Osteocyte (in vitro differentiated cells): ENCODE results near the gene IGFL1. TPM values are rescaled to one million over a fixed set of nuclear protein-coding genes. Genes with fewer than 3 reads are reported as not detected.

Experiments used
- DNase-seq: peaks from one replicate; pipeline ENCODE4 v3.0.0; 2021; ENCODE audit warnings: mixed read lengths; ENCODE audit not compliant: unreplicated experiment; ENCODE audit errors: extremely low spot score
- H3K27ac Mint-ChIP-seq: one replicate; pipeline ENCODE4 v1.8.0; 2021; ENCODE audit warnings: mild to moderate bottlenecking, mixed read lengths; ENCODE audit not compliant: unreplicated experiment
- H3K27me3 Mint-ChIP-seq: one replicate; pipeline ENCODE4 v1.8.0; 2021; ENCODE audit warnings: mixed read lengths; ENCODE audit not compliant: unreplicated experiment
- H3K36me3 Mint-ChIP-seq: one replicate; pipeline ENCODE4 v1.8.0; 2021; ENCODE audit warnings: mixed read lengths; ENCODE audit not compliant: unreplicated experiment
- H3K4me1 Mint-ChIP-seq: one replicate; pipeline ENCODE4 v1.8.0; 2021; ENCODE audit warnings: mixed read lengths; ENCODE audit not compliant: unreplicated experiment
- H3K4me3 Mint-ChIP-seq: one replicate; pipeline ENCODE4 v1.8.0; 2021; ENCODE audit warnings: mild to moderate bottlenecking, moderate library complexity, mixed read lengths; ENCODE audit not compliant: unreplicated experiment
- H3K9me3 Mint-ChIP-seq: one replicate; pipeline ENCODE4 v1.8.0; 2021; ENCODE audit warnings: mixed read lengths; ENCODE audit not compliant: unreplicated experiment
- CTCF ChIP-seq: fragments of 200-600 bp; sonication (generic); IDR thresholded peaks from 2 replicates; pipeline ENCODE4 v1.5.0; 2021; ENCODE audit warnings: antibody characterized with exemption, mild to moderate bottlenecking, moderate library complexity
- total RNA-seq: library from RNA; stranded (reverse); gene quantifications from 2 replicates; pipeline ENCODE4 v1.2.1, GENCODE V29; 2021

Gene IGFL1
- total RNA-seq, 1 donor from 2014 or later: not detected

GRCh38 chr19:46197314-46198070, 32.0 kb upstream of the IGFL1 start:
- peaks cover 57% of the 10 kb centered on the region for H3K27me3 Mint-ChIP-seq
- peaks cover 14% of the 10 kb centered on the region for H3K4me1 Mint-ChIP-seq
- H3K4me3 Mint-ChIP-seq: no peak overlapping the region
- no peak for DNase-seq
- H3K27ac Mint-ChIP-seq: no peak overlapping the region
- peaks cover 2% of the 10 kb centered on the region for H3K36me3 Mint-ChIP-seq
- H3K9me3 Mint-ChIP-seq: no peaks in the 10 kb centered on the region
- TF ChIP-seq CTCF: no peak

- Mint-ChIP-seq H3K27me3 (peaks cover 66% of the 10 kb centered on the region), H3K9me3 (no peaks in the 10 kb centered on the region), H3K27ac (no peak overlapping the region), H3K36me3 (peaks cover 2% of the 10 kb centered on the region), H3K4me3 (no peak overlapping the region), H3K4me1 (peaks cover 3% of the 10 kb centered on the region)
- no peak for TF ChIP-seq CTCF
- DNase-seq: no peak
Observed at GRCh38 chr19:46198756-46199155, 30.8 kb upstream of the IGFL1 start.

- TF ChIP-seq CTCF: no peak
- no peak for DNase-seq
- Mint-ChIP-seq H3K27ac (no peak overlapping the region), H3K4me1 (peaks cover 12% of the 10 kb centered on the region), H3K27me3 (peaks cover 60% of the 10 kb centered on the region), H3K4me3 (no peak overlapping the region), H3K9me3 (no peaks in the 10 kb centered on the region), H3K36me3 (peaks cover 2% of the 10 kb centered on the region)
Observed at GRCh38 chr19:46201454-46202310, 27.9 kb upstream of the IGFL1 start.

GRCh38 chr19:46202426-46202825, 27.1 kb upstream of the IGFL1 start:
- peaks cover 2% of the 10 kb centered on the region for H3K36me3 Mint-ChIP-seq
- H3K9me3 Mint-ChIP-seq: no peaks in the 10 kb centered on the region
- no peak overlapping the region for H3K4me3 Mint-ChIP-seq
- peaks cover 15% of the 10 kb centered on the region for H3K4me1 Mint-ChIP-seq
- no peak overlapping the region for H3K27ac Mint-ChIP-seq
- TF ChIP-seq CTCF: no peak
- peaks cover 53% of the 10 kb centered on the region for H3K27me3 Mint-ChIP-seq
- no peak for DNase-seq
